Sigmoid colon (tissue), 7 donors: ENCODE results near the gene SBSN. TPM values are rescaled to one million over a fixed set of nuclear protein-coding genes. Genes with fewer than 3 reads are reported as not detected.

Experiments
- DNase-seq: peaks from one replicate; pipeline ENCODE4 v3.0.0-alpha.2; 2019
- H3K27ac ChIP-seq, 4 donors: fragments of 200-600 bp; sonication (generic); one replicate each; pipeline ENCODE4 v1.5.1; 2016 to 2019; ENCODE audit warnings: mild to moderate bottlenecking in 1 of 4
- H3K27me3 ChIP-seq, 3 donors: fragments of 200-600 bp; sonication (generic); one replicate each; pipeline ENCODE4 v1.5.1; 2019; ENCODE audit warnings: mild to moderate bottlenecking in 1 of 3
- H3K36me3 ChIP-seq, 4 donors: fragments of 200-600 bp; sonication (generic); one replicate each; pipeline ENCODE4 v1.5.1; 2016 to 2019
- H3K4me1 ChIP-seq, 4 donors: fragments of 200-600 bp; sonication (generic); one replicate each; pipeline ENCODE4 v1.5.1; 2017 to 2019
- H3K4me3 ChIP-seq, 4 donors: fragments of 200-600 bp; sonication (generic); one replicate each; pipeline ENCODE4 v1.5.1; 2017 to 2019; ENCODE audit warnings: mild to moderate bottlenecking in 2 of 4, moderate library complexity in 1 of 4
- H3K9me3 ChIP-seq, 4 donors: fragments of 200-600 bp in 3 of 4; sonication (generic) in 3 of 4; one replicate each; pipeline versions ENCODE4 v1.5.1 to v1.6.1; 2013 to 2019
- EP300 ChIP-seq, 4 donors: sonication (generic); formaldehyde crosslinking; IDR thresholded peaks; one replicate each; pipeline ENCODE4 v1.6.1; 2017; ENCODE audit warnings: antibody characterized with exemption in 4 of 4
- POLR2A ChIP-seq, 2 donors: fragments of 450-650 bp; IDR thresholded peaks; one replicate each; pipeline ENCODE4 v1.6.1; 2016; ENCODE audit warnings: antibody characterized with exemption in 2 of 2, mild to moderate bottlenecking in 2 of 2, moderate library complexity in 2 of 2
- POLR2AphosphoS5 ChIP-seq, 4 donors: sonication (generic); formaldehyde crosslinking; IDR thresholded peaks; one replicate each; pipeline ENCODE4 v1.6.1; 2017; ENCODE audit warnings: antibody characterized with exemption in 4 of 4
- WGBS, 2 donors: extraction: QIAGEN DNeasy Blood & Tissue Kit; methylation state at CpG; one replicate each; pipeline ENCODE4 v1.1.7; 2013; 5-methylcytosine and 5-hydroxymethylcytosine counted together
- intact Hi-C: fragments of 100-400 bp; cut with DNase I; formaldehyde crosslinking; loops from one replicate; pipeline ENCODE4 v1.15.1; 2023
- polyA plus RNA-seq, 3 donors: library from polyadenylated mRNA; stranded (reverse); fragments of 200-250 nt; gene quantifications; one replicate each; pipeline ENCODE4 v1.2.3, GENCODE V29; 2013
- total RNA-seq, 4 donors: library from RNA; depleted of rRNA; stranded (reverse); fragments of >200 nt; gene quantifications; one replicate each; pipeline ENCODE4 v1.1.0, GENCODE V29; 2016
- TF ChIP-seq, protein P1 (sequence below), 4 experiments: fragments of 450-650 bp in 3 of 4; fragments of 200-600 bp in 1 of 4; IDR thresholded peaks; one replicate each; pipeline ENCODE4 v1.5.1; 2016 to 2019; ENCODE audit warnings: antibody characterized with exemption in 4 of 4, mild to moderate bottlenecking in 3 of 4, moderate library complexity in 2 of 4
- donor health status: healthy with polysubstance abuse.
- donor health status: Bipolar disorder and iron deficiency.
- donor health status: healthy.

Gene SBSN
- not detected for total RNA-seq
- 1 to 10 TPM in 1 of 3 donors, under 1 TPM in 1, not detected in 1; 0.17 to 1.2 TPM for polyA plus RNA-seq

GRCh38 chr19:35528218-35529038, at the start of gene SBSN:
Gene SBSN (minus strand): TSS chr19:35528311. CDS start chr19:35528281, 30 bp downstream.
- no peak within 1 kb of the TSS for H3K27ac ChIP-seq
- H3K27me3 ChIP-seq, result peaks cover 5 to 91% (median 43%) of the 10 kb centered on the region in 3 donors
- no peak within 1 kb of the TSS for H3K4me3 ChIP-seq
- H3K4me1 ChIP-seq, result peaks cover 0 to under 1% (median 0%) of the 10 kb centered on the region in 4 donors
- no peak for DNase-seq
- no peaks in the 10 kb centered on the region for H3K36me3 ChIP-seq
- no peak for TF ChIP-seq EP300 (IDR thresholded peaks at IDR 0.05)
- TF ChIP-seq, protein P1, sequence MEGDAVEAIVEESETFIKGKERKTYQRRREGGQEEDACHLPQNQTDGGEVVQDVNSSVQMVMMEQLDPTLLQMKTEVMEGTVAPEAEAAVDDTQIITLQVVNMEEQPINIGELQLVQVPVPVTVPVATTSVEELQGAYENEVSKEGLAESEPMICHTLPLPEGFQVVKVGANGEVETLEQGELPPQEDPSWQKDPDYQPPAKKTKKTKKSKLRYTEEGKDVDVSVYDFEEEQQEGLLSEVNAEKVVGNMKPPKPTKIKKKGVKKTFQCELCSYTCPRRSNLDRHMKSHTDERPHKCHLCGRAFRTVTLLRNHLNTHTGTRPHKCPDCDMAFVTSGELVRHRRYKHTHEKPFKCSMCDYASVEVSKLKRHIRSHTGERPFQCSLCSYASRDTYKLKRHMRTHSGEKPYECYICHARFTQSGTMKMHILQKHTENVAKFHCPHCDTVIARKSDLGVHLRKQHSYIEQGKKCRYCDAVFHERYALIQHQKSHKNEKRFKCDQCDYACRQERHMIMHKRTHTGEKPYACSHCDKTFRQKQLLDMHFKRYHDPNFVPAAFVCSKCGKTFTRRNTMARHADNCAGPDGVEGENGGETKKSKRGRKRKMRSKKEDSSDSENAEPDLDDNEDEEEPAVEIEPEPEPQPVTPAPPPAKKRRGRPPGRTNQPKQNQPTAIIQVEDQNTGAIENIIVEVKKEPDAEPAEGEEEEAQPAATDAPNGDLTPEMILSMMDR (IDR thresholded peaks at IDR 0.05), result no peak
- TF ChIP-seq POLR2AphosphoS5 (IDR thresholded peaks at IDR 0.05), result no peak
- TF ChIP-seq POLR2A (IDR thresholded peaks at IDR 0.05), result no peak
- H3K9me3 ChIP-seq, result no peaks in the 10 kb centered on the region
- 77 to 86% methylated on average over 11 of the region's 11 CpGs for WGBS, 2 donors
- intact Hi-C loops, result no loop called here

- DNase-seq, result no peak
- H3K4me3 ChIP-seq, result no peak overlapping the region
- 76 to 88% methylated on average over 1 of the region's 1 CpG for WGBS, 2 donors
- peaks cover 0 to 14% (median 0%) of the 10 kb centered on the region in 3 donors for H3K27me3 ChIP-seq
- intact Hi-C loops, result no loop called here
- no peak overlapping the region for H3K27ac ChIP-seq
- TF ChIP-seq POLR2A (IDR thresholded peaks at IDR 0.05), result no peak
- no peak for TF ChIP-seq EP300 (IDR thresholded peaks at IDR 0.05)
- TF ChIP-seq POLR2AphosphoS5 (IDR thresholded peaks at IDR 0.05), result no peak
- TF ChIP-seq, protein P1 (IDR thresholded peaks at IDR 0.05), result no peak
- H3K36me3 ChIP-seq, result no peaks in the 10 kb centered on the region
- peaks cover 0 to 8% (median 4%) of the 10 kb centered on the region in 4 donors for H3K9me3 ChIP-seq
- H3K4me1 ChIP-seq, result no peaks in the 10 kb centered on the region
Measured at GRCh38 chr19:35571406-35571965, 43.4 kb upstream of the SBSN start.

DNA sequence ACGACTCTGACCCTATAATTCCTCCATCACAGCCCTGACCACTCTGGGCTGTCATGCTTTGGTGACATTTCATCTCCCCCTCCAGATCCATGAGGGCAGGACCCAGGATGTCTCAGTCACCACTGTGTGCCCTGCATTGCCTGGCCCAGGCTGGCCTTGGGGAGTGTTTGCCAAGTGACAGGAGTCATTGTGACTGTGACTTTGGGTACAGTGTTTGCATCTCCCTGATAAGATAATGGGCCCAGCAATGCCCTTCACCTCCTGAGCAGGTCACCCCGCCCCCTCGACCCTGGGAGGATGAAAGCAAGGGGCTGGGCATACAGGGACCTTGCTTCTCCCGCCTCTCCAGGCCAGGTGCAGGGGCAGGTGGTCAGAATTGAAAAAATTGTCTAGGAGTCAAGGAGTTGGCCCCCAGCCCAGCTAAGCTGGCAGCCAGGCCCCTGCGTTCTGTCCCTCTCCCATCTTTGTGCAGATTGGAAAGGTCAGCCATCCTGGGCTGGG, 41.2 kb upstream of the SBSN start:
- H3K27ac ChIP-seq, result no peak overlapping the region
- no peaks in the 10 kb centered on the region for H3K9me3 ChIP-seq
- TF ChIP-seq POLR2AphosphoS5 (IDR thresholded peaks at IDR 0.05) (no peak), POLR2A (IDR thresholded peaks at IDR 0.05) (no peak), EP300 (IDR thresholded peaks at IDR 0.05) (no peak)
- TF ChIP-seq, protein P1 (IDR thresholded peaks at IDR 0.05), result no peak

GRCh38 chr19:35566738-35567137, 38.6 kb upstream of the SBSN start:
- H3K27ac ChIP-seq, result no peak overlapping the region
- no peaks in the 10 kb centered on the region for H3K4me1 ChIP-seq
- no peak for DNase-seq
- TF ChIP-seq, protein P1 (IDR thresholded peaks at IDR 0.05), result no peak
- no peak for TF ChIP-seq EP300 (IDR thresholded peaks at IDR 0.05)
- no peak for TF ChIP-seq POLR2A (IDR thresholded peaks at IDR 0.05)
- no peak for TF ChIP-seq POLR2AphosphoS5 (IDR thresholded peaks at IDR 0.05)
- H3K27me3 ChIP-seq, result peaks cover 0 to 37% (median 0%) of the 10 kb centered on the region in 3 donors
- WGBS, 2 donors, result 74 to 84% methylated on average over 7 of the region's 7 CpGs
- H3K4me3 ChIP-seq, result no peak overlapping the region
- no peaks in the 10 kb centered on the region for H3K36me3 ChIP-seq
- H3K9me3 ChIP-seq, result no peaks in the 10 kb centered on the region
- intact Hi-C loops, result no loop called here

More for the DNA sequence above, 41.2 kb upstream of the SBSN start:
- no peak overlapping the region for H3K4me3 ChIP-seq
- peaks cover 0 to 20% (median 0%) of the 10 kb centered on the region in 3 donors for H3K27me3 ChIP-seq
- no peak for DNase-seq
- intact Hi-C loops, result no loop called here
- no peaks in the 10 kb centered on the region for H3K36me3 ChIP-seq
- 40 to 65% methylated on average over 5 of the region's 5 CpGs for WGBS, 2 donors
- no peaks in the 10 kb centered on the region for H3K4me1 ChIP-seq
